BLaER1 (cell line): Measurements from ENCODE around the gene BATF2.
"Not testable (repeated sequence)": the region's sequence is repeated elsewhere in the genome, so short reads cannot be mapped to it uniquely, and the experiment has no call there.

Experiments used
- H3K27ac ChIP-seq: shearing (Covaris generic); formaldehyde crosslinking; 2 replicates; pipeline ENCODE4 v1.8.1; 2022
- H3K27me3 ChIP-seq: shearing (Covaris generic); formaldehyde crosslinking; 2 replicates; pipeline ENCODE4 v1.8.1; 2022
- H3K36me3 ChIP-seq: shearing (Covaris generic); formaldehyde crosslinking; 2 replicates; pipeline ENCODE4 v1.8.1; 2022
- H3K4me1 ChIP-seq: shearing (Covaris generic); formaldehyde crosslinking; 2 replicates; pipeline ENCODE4 v1.8.1; 2022
- H3K4me2 ChIP-seq: shearing (Covaris generic); formaldehyde crosslinking; 2 replicates; pipeline ENCODE4 v1.8.1; 2022
- H3K4me3 ChIP-seq: shearing (Covaris generic); formaldehyde crosslinking; 2 replicates; pipeline ENCODE4 v1.8.1; 2022
- H3K9ac ChIP-seq: shearing (Covaris generic); formaldehyde crosslinking; 2 replicates; pipeline ENCODE4 v1.8.1; 2022
- H3K9me3 ChIP-seq: shearing (Covaris generic); formaldehyde crosslinking; 2 replicates; pipeline ENCODE4 v1.8.1; 2022
- H4K20me1 ChIP-seq: shearing (Covaris generic); formaldehyde crosslinking; 2 replicates; pipeline ENCODE4 v1.8.1; 2022
- Cebpa-rat ChIP-seq: shearing (Covaris generic); IDR thresholded peaks from 2 replicates; pipeline ENCODE4 v1.8.1; 2022

BATF2 gene

GRCh38 chr11:64998690-64999431 lies 2.1 kb upstream of the BATF2 start:
- Histone ChIP-seq H3K27ac (no peak overlapping the region), H3K4me3 (no peak overlapping the region), H4K20me1 (no peaks in the 10 kb centered on the region), H3K27me3 (no peaks in the 10 kb centered on the region), H3K36me3 (no peaks in the 10 kb centered on the region), H3K4me1 (peaks cover 39% of the 10 kb centered on the region), H3K4me2 (peak overlapping the region; percentile 18; the same call in 1 of the 2 replicates), H3K9me3 (no peaks in the 10 kb centered on the region), H3K9ac (no peak overlapping the region)
- no peak for TF ChIP-seq Cebpa-rat

GRCh38 chr11:64998141-64998540 lies 1.4 kb upstream of the BATF2 start:
- Histone ChIP-seq H3K36me3 (no peaks in the 10 kb centered on the region), H4K20me1 (no peaks in the 10 kb centered on the region), H3K9me3 (no peaks in the 10 kb centered on the region), H3K9ac (no peak overlapping the region), H3K27ac (no peak overlapping the region), H3K4me1 (peaks cover 39% of the 10 kb centered on the region), H3K4me2 (no peak overlapping the region; the same call in 1 of the 2 replicates), H3K27me3 (no peaks in the 10 kb centered on the region), H3K4me3 (no peak overlapping the region)
- no peak for TF ChIP-seq Cebpa-rat

GRCh38 chr11:64996327-64996709 lies 453 bp downstream of the BATF2 start:
- H3K9ac ChIP-seq: peak overlapping the region; percentile 56; the same call in 1 of the 2 replicates
- peak overlapping the region; percentile 85 for H3K4me2 ChIP-seq
- H3K9me3 ChIP-seq: no peaks in the 10 kb centered on the region
- H4K20me1 ChIP-seq: no peaks in the 10 kb centered on the region
- peak overlapping the region; percentile 52 for H3K27ac ChIP-seq
- no peaks in the 10 kb centered on the region for H3K27me3 ChIP-seq
- H3K4me3 ChIP-seq: peak overlapping the region; percentile 38
- peaks cover 39% of the 10 kb centered on the region for H3K4me1 ChIP-seq
- H3K36me3 ChIP-seq: no peaks in the 10 kb centered on the region
- no peak for TF ChIP-seq Cebpa-rat

GRCh38 chr11:64994318-64994717 lies 2.5 kb downstream of the BATF2 start:
- Histone ChIP-seq H3K27ac (no peak overlapping the region), H3K9ac (no peak overlapping the region), H3K4me3 (no peak overlapping the region), H3K4me2 (no peak overlapping the region), H3K36me3 (no peaks in the 10 kb centered on the region), H4K20me1 (no peaks in the 10 kb centered on the region), H3K4me1 (peaks cover 54% of the 10 kb centered on the region), H3K9me3 (no peaks in the 10 kb centered on the region), H3K27me3 (no peaks in the 10 kb centered on the region)
- TF ChIP-seq Cebpa-rat: no peak

GRCh38 chr11:64990222-64990923 lies 6.4 kb downstream of the BATF2 start:
- Histone ChIP-seq H3K4me1 (peaks cover 22% of the 10 kb centered on the region), H3K27me3 (no peaks in the 10 kb centered on the region), H3K4me2 (peak overlapping the region; percentile 78), H4K20me1 (no peaks in the 10 kb centered on the region), H3K4me3 (no peak overlapping the region), H3K27ac (peak overlapping the region; percentile 12; the same call in 1 of the 2 replicates), H3K36me3 (no peaks in the 10 kb centered on the region), H3K9me3 (no peaks in the 10 kb centered on the region), H3K9ac (peak overlapping the region; percentile 3; the same call in 1 of the 2 replicates)
- TF ChIP-seq Cebpa-rat: no peak

- peak overlapping the region; percentile 12; the same call in 1 of the 2 replicates for H3K27ac ChIP-seq
- no peaks in the 10 kb centered on the region for H4K20me1 ChIP-seq
- TF ChIP-seq Cebpa-rat: no peak
- no peaks in the 10 kb centered on the region for H3K9me3 ChIP-seq
- H3K27me3 ChIP-seq: no peaks in the 10 kb centered on the region
- H3K4me2 ChIP-seq: peak overlapping the region; percentile 78
- H3K9ac ChIP-seq: no peak overlapping the region
- no peaks in the 10 kb centered on the region for H3K36me3 ChIP-seq
- no peak overlapping the region for H3K4me3 ChIP-seq
- peaks cover 24% of the 10 kb centered on the region for H3K4me1 ChIP-seq
These were observed 7.4 kb downstream of the BATF2 start for GRCh38 chr11:64989416-64989815.

- Histone ChIP-seq H3K27ac (no peak overlapping the region), H3K27me3 (no peaks in the 10 kb centered on the region), H3K4me1 (peaks cover 24% of the 10 kb centered on the region), H3K9ac (no peak overlapping the region), H3K4me2 (no peak overlapping the region), H4K20me1 (no peaks in the 10 kb centered on the region), H3K4me3 (no peak overlapping the region), H3K36me3 (no peaks in the 10 kb centered on the region), H3K9me3 (no peaks in the 10 kb centered on the region)
- TF ChIP-seq Cebpa-rat: no peak
These were observed 8.5 kb downstream of the BATF2 start for GRCh38 chr11:64987998-64988854.

GRCh38 chr11:64983339-64983738 lies 13.4 kb downstream of the BATF2 start:
- H3K4me3 ChIP-seq: not testable (repeated sequence)

GRCh38 chr11:64976651-64977050 lies 20.1 kb downstream of the BATF2 start:
- Histone ChIP-seq H3K36me3 (no peaks in the 10 kb centered on the region), H3K27ac (no peak overlapping the region), H3K9me3 (no peaks in the 10 kb centered on the region), H3K27me3 (0 out of 2 replicates have a peak, but pooled peaks cover 1% of the 10 kb centered on the region), H3K4me2 (no peak overlapping the region), H3K4me3 (no peak overlapping the region), H3K9ac (no peak overlapping the region), H4K20me1 (no peaks in the 10 kb centered on the region), H3K4me1 (peaks cover 14% of the 10 kb centered on the region)
- no peak for TF ChIP-seq Cebpa-rat

More at GRCh38 chr11:64983339-64983738, 13.4 kb downstream of the BATF2 start:
- not testable (repeated sequence) for H3K9ac ChIP-seq, H4K20me1 ChIP-seq, H3K4me1 ChIP-seq, H3K27ac ChIP-seq, H3K27me3 ChIP-seq, H3K4me2 ChIP-seq, H3K36me3 ChIP-seq, H3K9me3 ChIP-seq
